ENCODE measurements around the gene DDX23.
"Not testable (repeated sequence)": the region's sequence is repeated elsewhere in the genome, so short reads cannot be mapped to it uniquely, and the experiment has no call there.

The DDX23 gene

GRCh38 chr12:48878548-48878947 lies 26.6 kb upstream of the DDX23 start:
- DNase-seq (ENCODE audit: low read depth, low spot score): no peak
- CTCF ChIA-PET: interaction anchor here (1.3 to 16.2 kb wide), 3 partner anchors 12 to 118 kb away, joined by 4 to 852 read pairs (median 83); partner anchors contain the start of genes DDX23 and RND1
- TF ChIP-seq CTCF (IDR thresholded peaks at IDR 0.05; ENCODE audit: insufficient read depth, low read length, missing control alignments): no peak

DNA sequence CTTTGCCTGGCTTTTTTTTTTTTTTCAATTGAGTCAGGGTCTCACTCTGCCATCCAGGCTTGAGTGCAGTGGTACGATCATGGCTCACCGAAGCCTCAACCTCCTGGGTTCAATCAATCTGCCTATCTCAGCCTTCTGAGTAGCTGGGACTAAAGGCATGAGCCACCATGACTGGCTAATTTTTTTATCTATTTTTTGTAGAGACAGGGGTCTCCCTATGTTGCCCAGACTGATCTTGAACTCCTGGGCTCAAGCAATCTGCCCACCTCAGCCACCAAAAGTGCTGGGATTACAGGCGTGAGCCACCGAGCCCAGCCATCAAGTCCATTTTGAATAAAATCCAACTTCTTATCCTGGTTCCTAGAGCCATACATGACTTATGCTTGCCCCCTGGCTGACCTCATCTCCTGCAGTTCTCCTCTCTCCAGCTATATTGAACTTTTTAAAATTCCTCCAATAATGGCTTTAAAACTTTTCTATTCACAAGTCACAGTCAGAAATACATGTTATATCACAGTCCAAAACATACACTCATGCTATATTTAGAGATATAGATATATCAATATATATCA lies 24.1 kb upstream of the DDX23 start:
- ChIA-PET CTCF (interaction anchor here (2.1 to 27.6 kb wide), 2 partner anchors 9 to 23 kb away, joined by 9 to 852 read pairs; partner anchors contain the start of gene DDX23), POLR2A (no interaction called here)
- no peak overlapping the region for H3K4me3 ChIP-seq (ENCODE audit: low read depth, low read length)
- no peak for DNase-seq (ENCODE audit: low read depth, low spot score)
- no peak for TF ChIP-seq CTCF (IDR thresholded peaks at IDR 0.05; ENCODE audit: insufficient read depth, low read length, missing control alignments)

More at GRCh38 chr12:48878548-48878947, 26.6 kb upstream of the DDX23 start:
- POLR2A ChIA-PET: no interaction called here
- H3K4me3 ChIP-seq (ENCODE audit: low read depth, low read length): no peak overlapping the region

DNA sequence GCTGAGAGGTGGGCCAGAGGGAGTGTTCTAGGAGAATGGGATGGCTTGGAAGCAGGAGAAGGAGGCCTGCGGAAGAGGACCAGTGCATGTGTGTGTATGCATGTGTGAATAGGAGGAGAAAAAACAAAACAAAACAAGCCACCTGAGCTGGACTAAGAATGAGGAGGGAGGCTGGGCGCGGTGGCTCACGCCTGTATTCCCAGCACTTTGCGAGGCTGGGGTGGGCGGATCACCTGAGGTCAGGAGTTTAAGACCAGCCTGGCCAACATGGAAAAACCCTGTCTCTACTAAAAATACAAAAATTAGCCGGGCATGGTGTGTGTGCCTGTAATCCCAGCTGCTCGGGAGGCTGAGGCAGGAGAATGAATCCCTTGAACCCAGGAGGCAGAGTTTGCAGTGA lies 21.6 kb upstream of the DDX23 start:
- CTCF ChIA-PET: interaction anchor here (1.0 to 27.6 kb wide), 6 partner anchors 11 to 65 kb away, joined by 3 to 852 read pairs (median 7); partner anchors contain the start of gene DDX23
- POLR2A ChIA-PET; DNase-seq (ENCODE audit: low read depth, low spot score); H3K4me3 ChIP-seq (ENCODE audit: low read depth, low read length): not testable (repeated sequence)

GRCh38 chr12:48873096-48873495 lies 21.1 kb upstream of the DDX23 start:
- TF ChIP-seq CTCF (IDR thresholded peaks at IDR 0.05; ENCODE audit: insufficient read depth, low read length, missing control alignments): no peak
- ChIA-PET POLR2A (no interaction called here), CTCF (interaction anchor here (1.0 to 27.6 kb wide), 6 partner anchors 12 to 66 kb away, joined by 3 to 852 read pairs (median 7); partner anchors contain the start of gene DDX23)
- H3K4me3 ChIP-seq (ENCODE audit: low read depth, low read length): no peak overlapping the region
- DNase-seq (ENCODE audit: low read depth, low spot score): no peak

GRCh38 chr12:48869191-48869590 lies 17.2 kb upstream of the DDX23 start:
- no peak for TF ChIP-seq CTCF (IDR thresholded peaks at IDR 0.05; ENCODE audit: insufficient read depth, low read length, missing control alignments)
- POLR2A ChIA-PET: no interaction called here
- CTCF ChIA-PET: interaction anchor here (0.6 to 27.6 kb wide), 5 partner anchors 13 to 67 kb away, joined by 3 to 852 read pairs (median 4); partner anchors contain the start of gene DDX23
- DNase-seq (ENCODE audit: low read depth, low spot score): no peak
- H3K4me3 ChIP-seq (ENCODE audit: low read depth, low read length): no peak overlapping the region

DNA sequence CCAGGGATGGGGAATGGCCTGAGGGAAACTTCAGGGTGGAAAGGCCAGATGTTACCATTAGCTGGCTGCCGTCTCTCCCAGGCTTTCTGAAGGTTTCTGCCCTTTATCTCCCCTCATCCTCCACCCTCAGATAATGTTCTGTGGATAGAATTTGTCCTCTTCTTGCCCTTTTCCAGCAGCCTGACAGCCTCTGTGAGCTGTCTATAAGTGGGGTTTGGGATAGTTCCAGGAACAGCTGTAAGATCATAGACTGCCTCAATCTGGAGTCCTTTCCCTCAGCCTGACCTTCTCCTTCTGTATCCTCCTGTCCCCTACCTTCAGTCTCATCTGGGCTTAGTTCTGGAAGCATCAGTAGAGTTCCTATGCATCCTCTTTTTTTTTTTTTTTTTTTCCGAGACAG lies 16.5 kb upstream of the DDX23 start:
- no peak for DNase-seq (ENCODE audit: low read depth, low spot score)
- CTCF ChIA-PET: interaction anchor here (1.5 to 27.6 kb wide), 4 partner anchors 11 to 67 kb away, joined by 4 to 852 read pairs (median 44); partner anchors contain the start of gene DDX23
- POLR2A ChIA-PET: no interaction called here
- H3K4me3 ChIP-seq (ENCODE audit: low read depth, low read length): no peak overlapping the region
- no peak for TF ChIP-seq CTCF (IDR thresholded peaks at IDR 0.05; ENCODE audit: insufficient read depth, low read length, missing control alignments)
